Measurements from ENCODE around the gene EFS.

DNA sequence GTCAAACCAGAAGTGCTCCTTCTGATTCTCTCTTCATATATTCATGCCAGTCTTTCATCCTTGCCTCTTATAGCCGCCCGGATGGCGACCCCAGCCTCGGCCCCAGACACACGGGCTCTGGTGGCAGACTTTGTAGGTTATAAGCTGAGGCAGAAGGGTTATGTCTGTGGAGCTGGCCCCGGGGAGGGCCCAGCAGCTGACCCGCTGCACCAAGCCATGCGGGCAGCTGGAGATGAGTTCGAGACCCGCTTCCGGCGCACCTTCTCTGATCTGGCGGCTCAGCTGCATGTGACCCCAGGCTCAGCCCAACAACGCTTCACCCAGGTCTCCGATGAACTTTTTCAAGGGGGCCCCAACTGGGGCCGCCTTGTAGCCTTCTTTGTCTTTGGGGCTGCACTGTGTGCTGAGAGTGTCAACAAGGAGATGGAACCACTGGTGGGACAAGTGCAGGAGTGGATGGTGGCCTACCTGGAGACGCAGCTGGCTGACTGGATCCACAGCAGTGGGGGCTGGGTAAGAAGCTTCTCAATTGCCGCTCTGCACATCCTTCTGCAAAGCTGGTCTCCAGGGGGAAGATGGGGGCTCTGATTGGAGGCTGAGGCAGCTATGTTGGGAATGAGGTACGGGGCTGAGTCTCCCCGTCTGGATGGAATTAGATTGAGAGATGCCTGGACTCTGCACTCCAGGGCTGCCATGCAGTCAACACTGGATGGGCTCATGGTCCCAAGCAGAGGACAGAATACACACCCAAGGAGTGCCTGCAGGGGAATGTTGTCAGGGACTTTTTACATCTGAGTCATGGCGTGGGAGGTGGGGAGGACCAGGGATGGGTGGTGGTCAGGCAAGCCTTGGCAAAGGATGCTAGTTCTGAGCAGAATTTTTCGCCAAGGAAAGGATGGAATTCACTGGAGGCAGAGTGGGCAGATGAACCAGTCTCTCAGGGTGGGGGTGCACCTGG lies 57.0 kb downstream of the EFS start:
- TF ChIP-seq, protein P1, sequence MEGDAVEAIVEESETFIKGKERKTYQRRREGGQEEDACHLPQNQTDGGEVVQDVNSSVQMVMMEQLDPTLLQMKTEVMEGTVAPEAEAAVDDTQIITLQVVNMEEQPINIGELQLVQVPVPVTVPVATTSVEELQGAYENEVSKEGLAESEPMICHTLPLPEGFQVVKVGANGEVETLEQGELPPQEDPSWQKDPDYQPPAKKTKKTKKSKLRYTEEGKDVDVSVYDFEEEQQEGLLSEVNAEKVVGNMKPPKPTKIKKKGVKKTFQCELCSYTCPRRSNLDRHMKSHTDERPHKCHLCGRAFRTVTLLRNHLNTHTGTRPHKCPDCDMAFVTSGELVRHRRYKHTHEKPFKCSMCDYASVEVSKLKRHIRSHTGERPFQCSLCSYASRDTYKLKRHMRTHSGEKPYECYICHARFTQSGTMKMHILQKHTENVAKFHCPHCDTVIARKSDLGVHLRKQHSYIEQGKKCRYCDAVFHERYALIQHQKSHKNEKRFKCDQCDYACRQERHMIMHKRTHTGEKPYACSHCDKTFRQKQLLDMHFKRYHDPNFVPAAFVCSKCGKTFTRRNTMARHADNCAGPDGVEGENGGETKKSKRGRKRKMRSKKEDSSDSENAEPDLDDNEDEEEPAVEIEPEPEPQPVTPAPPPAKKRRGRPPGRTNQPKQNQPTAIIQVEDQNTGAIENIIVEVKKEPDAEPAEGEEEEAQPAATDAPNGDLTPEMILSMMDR (IDR thresholded peaks at IDR 0.05): no peak
- no peak for TF ChIP-seq POLR2A (IDR thresholded peaks at IDR 0.05)
- TF ChIP-seq POLR2AphosphoS5 (IDR thresholded peaks at IDR 0.05): no peak
